Progenitor cell of endocrine pancreas (in vitro differentiated cells): Measurements from ENCODE around the gene IL1RN. TPM values are rescaled to one million over a fixed set of nuclear protein-coding genes. Genes with fewer than 3 reads are reported as not detected.

Experiments used
- DNase-seq: peaks from one replicate; pipeline ENCODE4 v3.0.0; 2021; ENCODE audit warnings: low spot score; ENCODE audit not compliant: unreplicated experiment
- H3K27ac Mint-ChIP-seq: 2 replicates; pipeline ENCODE4 v1.8.0; 2021; ENCODE audit warnings: mild to moderate bottlenecking, moderate library complexity, mixed read lengths
- H3K27me3 Mint-ChIP-seq: 2 replicates; pipeline ENCODE4 v1.8.0; 2021; ENCODE audit warnings: mixed read lengths
- H3K36me3 Mint-ChIP-seq: 2 replicates; pipeline ENCODE4 v1.8.0; 2022; ENCODE audit warnings: mixed read lengths; ENCODE audit not compliant: insufficient read depth
- H3K4me1 Mint-ChIP-seq: 2 replicates; pipeline ENCODE4 v1.8.0; 2021; ENCODE audit warnings: low read depth, mixed read lengths
- H3K4me3 Mint-ChIP-seq: 2 replicates; pipeline ENCODE4 v1.8.0; 2021; ENCODE audit warnings: low read depth, mild to moderate bottlenecking, moderate library complexity, mixed read lengths
- H3K9me3 Mint-ChIP-seq: 2 replicates; pipeline ENCODE4 v1.8.0; 2021; ENCODE audit warnings: low read depth, mixed read lengths
- total RNA-seq: library from RNA; stranded (reverse); gene quantifications from 2 replicates; pipeline ENCODE4 v1.2.1, GENCODE V29; 2021
- TF ChIP-seq, protein P1 (sequence below): fragments of 200-600 bp; sonication (generic); IDR thresholded peaks from one replicate; pipeline ENCODE4 v1.5.0; 2021; ENCODE audit warnings: antibody characterized with exemption, mild to moderate bottlenecking; ENCODE audit not compliant: unreplicated experiment

Gene IL1RN
- total RNA-seq, 1 donor from 2014 or later = not detected

- no peak for DNase-seq
- TF ChIP-seq, protein P1, sequence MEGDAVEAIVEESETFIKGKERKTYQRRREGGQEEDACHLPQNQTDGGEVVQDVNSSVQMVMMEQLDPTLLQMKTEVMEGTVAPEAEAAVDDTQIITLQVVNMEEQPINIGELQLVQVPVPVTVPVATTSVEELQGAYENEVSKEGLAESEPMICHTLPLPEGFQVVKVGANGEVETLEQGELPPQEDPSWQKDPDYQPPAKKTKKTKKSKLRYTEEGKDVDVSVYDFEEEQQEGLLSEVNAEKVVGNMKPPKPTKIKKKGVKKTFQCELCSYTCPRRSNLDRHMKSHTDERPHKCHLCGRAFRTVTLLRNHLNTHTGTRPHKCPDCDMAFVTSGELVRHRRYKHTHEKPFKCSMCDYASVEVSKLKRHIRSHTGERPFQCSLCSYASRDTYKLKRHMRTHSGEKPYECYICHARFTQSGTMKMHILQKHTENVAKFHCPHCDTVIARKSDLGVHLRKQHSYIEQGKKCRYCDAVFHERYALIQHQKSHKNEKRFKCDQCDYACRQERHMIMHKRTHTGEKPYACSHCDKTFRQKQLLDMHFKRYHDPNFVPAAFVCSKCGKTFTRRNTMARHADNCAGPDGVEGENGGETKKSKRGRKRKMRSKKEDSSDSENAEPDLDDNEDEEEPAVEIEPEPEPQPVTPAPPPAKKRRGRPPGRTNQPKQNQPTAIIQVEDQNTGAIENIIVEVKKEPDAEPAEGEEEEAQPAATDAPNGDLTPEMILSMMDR = no peak
- Mint-ChIP-seq H3K4me3 (no peak overlapping the region), H3K27ac (no peak overlapping the region), H3K4me1 (peaks cover 2% of the 10 kb centered on the region), H3K27me3 (peaks cover 29% of the 10 kb centered on the region), H3K36me3 (no peaks in the 10 kb centered on the region), H3K9me3 (peaks cover 12% of the 10 kb centered on the region)
Measured at GRCh38 chr2:113105047-113105785, 22.2 kb upstream of the IL1RN start.

DNA sequence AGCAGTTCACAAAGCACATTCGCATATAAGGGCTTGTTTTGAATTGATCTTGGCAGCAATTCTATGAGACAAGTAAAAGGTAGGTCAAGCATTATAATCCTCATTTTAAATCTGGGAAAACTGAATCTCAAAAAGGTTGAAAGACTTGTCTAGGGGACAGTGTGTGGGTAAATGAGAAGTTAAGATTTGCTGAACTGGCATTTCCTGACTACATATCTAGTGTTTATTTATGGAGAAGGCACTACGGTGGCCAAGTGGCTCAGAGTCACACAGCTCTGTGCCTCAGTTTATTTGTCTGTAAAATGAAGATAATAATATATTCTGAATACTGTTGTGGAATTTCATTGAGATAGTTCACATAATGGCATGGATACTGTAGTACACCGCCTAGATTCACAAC lies 16.3 kb upstream of the IL1RN start:
- Mint-ChIP-seq H3K4me3 (no peak overlapping the region), H3K9me3 (no peaks in the 10 kb centered on the region), H3K27ac (no peak overlapping the region), H3K4me1 (no peaks in the 10 kb centered on the region), H3K27me3 (peaks cover 13% of the 10 kb centered on the region), H3K36me3 (no peaks in the 10 kb centered on the region)
- no peak for DNase-seq
- TF ChIP-seq, protein P1 = no peak

DNA sequence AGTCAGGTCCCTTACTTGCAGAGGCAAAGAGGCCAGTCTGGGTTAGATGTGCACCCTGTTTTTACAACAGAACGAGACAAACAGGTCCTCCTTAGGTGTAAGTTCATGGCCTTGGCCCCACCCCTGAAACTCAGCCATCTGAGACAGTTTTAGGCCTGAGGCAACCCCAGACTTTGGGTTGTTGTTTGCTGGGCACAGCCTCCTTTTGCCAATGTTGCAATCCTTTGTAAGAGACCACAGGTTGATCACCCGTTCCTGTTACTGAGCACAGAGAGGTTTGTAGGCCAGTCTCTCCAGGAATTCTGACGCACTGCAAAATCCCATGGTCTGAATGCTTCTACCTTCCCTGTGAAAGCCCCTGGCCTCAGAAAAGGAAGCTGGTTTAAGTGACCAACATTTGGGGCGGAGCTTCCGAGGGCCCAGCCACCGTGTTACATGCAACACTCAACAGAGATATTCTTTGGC lies 15.5 kb upstream of the IL1RN start:
- no peaks in the 10 kb centered on the region for H3K36me3 Mint-ChIP-seq
- TF ChIP-seq, protein P1 = no peak
- peaks cover 12% of the 10 kb centered on the region for H3K27me3 Mint-ChIP-seq
- H3K27ac Mint-ChIP-seq = no peak overlapping the region
- H3K9me3 Mint-ChIP-seq = no peaks in the 10 kb centered on the region
- no peak for DNase-seq
- no peaks in the 10 kb centered on the region for H3K4me1 Mint-ChIP-seq
- no peak overlapping the region for H3K4me3 Mint-ChIP-seq

DNA sequence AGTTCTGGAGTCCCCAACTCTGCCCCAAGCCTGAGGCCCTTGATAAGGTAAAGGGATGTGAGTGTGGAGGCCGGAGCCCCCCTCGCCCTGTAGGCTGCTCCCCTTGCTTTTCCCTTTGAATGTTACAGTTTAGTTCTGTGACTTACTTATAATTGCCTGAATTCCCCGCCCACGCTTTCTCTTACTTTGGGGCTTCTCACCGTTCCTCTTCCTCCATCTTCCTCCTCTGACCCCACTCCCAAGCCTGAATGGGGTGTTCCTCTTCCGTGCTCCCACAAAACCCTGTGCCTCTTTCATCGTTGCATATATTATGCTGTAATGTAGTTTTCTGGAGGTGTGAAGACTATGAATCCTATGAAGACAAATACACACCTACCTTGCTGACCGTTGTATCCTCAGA lies 15.0 kb upstream of the IL1RN start:
- no peak for DNase-seq
- TF ChIP-seq, protein P1 = no peak
- H3K36me3 Mint-ChIP-seq = no peaks in the 10 kb centered on the region
- H3K9me3 Mint-ChIP-seq = no peaks in the 10 kb centered on the region
- H3K27me3 Mint-ChIP-seq = peaks cover 8% of the 10 kb centered on the region
- no peak overlapping the region for H3K27ac Mint-ChIP-seq
- H3K4me1 Mint-ChIP-seq = no peaks in the 10 kb centered on the region
- no peak overlapping the region for H3K4me3 Mint-ChIP-seq

DNA sequence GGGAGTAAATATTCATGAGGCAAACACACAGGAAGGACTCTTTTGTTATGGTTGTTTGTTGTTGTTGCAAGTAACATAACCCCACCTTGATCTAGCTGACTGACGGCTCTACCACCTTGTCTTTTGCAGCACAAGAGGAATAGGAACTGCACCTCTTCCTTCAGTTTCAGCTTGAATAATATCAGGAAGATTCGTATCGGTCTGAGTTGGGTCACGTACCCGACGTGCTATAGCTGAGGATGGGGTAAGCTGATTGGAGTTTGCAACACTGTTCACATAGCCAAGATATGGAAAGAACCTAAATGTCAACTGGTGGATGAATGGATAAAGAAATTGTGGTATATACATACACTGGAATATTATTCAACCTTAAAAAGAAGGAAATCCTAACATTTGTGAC lies 14.5 kb upstream of the IL1RN start:
- TF ChIP-seq, protein P1 = no peak
- no peak overlapping the region for H3K27ac Mint-ChIP-seq
- no peaks in the 10 kb centered on the region for H3K4me1 Mint-ChIP-seq
- H3K36me3 Mint-ChIP-seq = no peaks in the 10 kb centered on the region
- H3K4me3 Mint-ChIP-seq = no peak overlapping the region
- H3K9me3 Mint-ChIP-seq = no peaks in the 10 kb centered on the region
- H3K27me3 Mint-ChIP-seq = peaks cover 8% of the 10 kb centered on the region
- DNase-seq = no peak
